ENCODE results near the gene RHCG.

Gene RHCG

DNA sequence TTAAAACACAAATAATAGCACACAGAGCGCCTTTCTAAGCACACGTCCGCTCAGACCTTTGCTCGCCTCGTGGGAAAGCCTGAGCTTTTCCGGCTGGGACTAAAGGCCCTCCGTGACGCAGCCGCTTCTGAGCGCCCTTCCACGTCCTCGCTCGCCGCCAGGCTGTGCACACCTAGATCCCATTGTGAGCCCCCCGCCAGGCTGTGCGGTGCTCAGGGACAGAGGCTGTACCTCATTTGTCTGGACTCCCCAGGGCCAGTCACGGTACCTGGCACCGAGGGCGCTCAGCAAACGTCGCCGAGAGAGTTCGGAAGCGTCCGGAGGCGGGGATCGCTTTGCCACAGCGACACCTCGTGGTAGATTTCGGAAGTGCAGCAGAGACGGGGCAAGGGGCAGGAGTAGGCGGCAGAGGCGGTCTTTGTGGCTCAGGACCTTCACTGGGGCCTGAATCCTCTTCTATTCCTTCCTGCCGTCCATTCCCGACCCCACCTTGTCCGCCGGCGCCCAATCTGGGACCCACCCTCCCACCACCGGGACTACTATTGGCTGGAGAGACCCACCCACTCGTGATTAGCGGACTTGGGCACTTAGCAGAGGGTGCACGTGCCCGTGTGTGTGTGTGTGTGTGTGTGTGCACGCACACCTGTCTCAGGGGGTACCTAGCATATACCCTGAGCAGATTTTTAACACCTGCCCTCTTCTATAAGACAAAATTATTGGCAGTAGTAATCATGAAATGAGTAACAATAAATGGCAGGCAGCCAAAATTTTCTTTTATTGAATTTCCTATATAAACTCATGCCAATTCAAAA lies 65.6 kb downstream of the RHCG start:
- peaks cover 15% of the 10 kb centered on the region for H3K27me3 ChIP-seq (replicated peaks)
- H3K36me3 ChIP-seq (replicated peaks): no peaks in the 10 kb centered on the region
- H3K4me3 ChIP-seq (ENCODE audit: low read depth, low read length): peak overlapping the region; percentile 53
- DNase-seq: peak; percentile 64
- TF ChIP-seq CTCF (IDR thresholded peaks at IDR 0.05; ENCODE audit: low read depth, low read length, missing control alignments): peak; percentile 98
- peak overlapping the region; percentile 19 for H3K27ac ChIP-seq
- in situ Hi-C loops (cut with HindIII; ENCODE audit: low pct_ligation_motif_present, low sequenced_read_pairs): no loop called here

GRCh38 chr15:89429986-89430385 lies 66.4 kb downstream of the RHCG start:
- peaks cover 10% of the 10 kb centered on the region for H3K27me3 ChIP-seq (replicated peaks)
- in situ Hi-C loops (cut with HindIII; ENCODE audit: low pct_ligation_motif_present, low sequenced_read_pairs): no loop called here
- H3K27ac ChIP-seq: no peak overlapping the region
- H3K36me3 ChIP-seq (replicated peaks): no peaks in the 10 kb centered on the region
- no peak overlapping the region for H3K4me3 ChIP-seq (ENCODE audit: low read depth, low read length)
- DNase-seq: no peak
- no peak for TF ChIP-seq CTCF (IDR thresholded peaks at IDR 0.05; ENCODE audit: low read depth, low read length, missing control alignments)

GRCh38 chr15:89429023-89429422 lies 67.4 kb downstream of the RHCG start:
- no peak overlapping the region for H3K4me3 ChIP-seq (ENCODE audit: low read depth, low read length)
- H3K27me3 ChIP-seq (replicated peaks): peaks cover 7% of the 10 kb centered on the region
- no peak for TF ChIP-seq CTCF (IDR thresholded peaks at IDR 0.05; ENCODE audit: low read depth, low read length, missing control alignments)
- in situ Hi-C loops (cut with HindIII; ENCODE audit: low pct_ligation_motif_present, low sequenced_read_pairs): no loop called here
- DNase-seq: no peak
- no peaks in the 10 kb centered on the region for H3K36me3 ChIP-seq (replicated peaks)
- H3K27ac ChIP-seq: no peak overlapping the region

DNA sequence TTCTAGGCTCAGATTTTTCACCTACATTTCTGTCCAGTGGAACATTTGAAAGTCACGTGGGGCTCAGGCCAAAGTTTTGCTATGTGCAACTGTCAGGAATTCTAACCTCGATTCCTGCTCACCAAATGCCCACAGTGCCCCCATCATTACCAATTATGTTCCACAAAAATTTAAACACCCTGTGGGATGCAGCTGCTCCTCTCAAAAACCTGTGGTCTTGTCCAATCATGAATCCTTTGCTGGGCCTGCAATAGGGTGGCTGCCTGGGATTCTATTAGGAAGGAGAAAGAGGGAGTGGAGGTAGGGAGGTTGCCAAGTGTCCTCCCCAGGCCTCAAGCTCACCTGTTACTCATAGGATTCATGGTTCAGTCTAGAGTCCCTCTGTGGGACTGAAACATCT lies 68.1 kb downstream of the RHCG start:
- DNase-seq: no peak
- Histone ChIP-seq H3K36me3 (replicated peaks) (no peaks in the 10 kb centered on the region), H3K27me3 (replicated peaks) (peaks cover 7% of the 10 kb centered on the region), H3K27ac (no peak overlapping the region), H3K4me3 (ENCODE audit: low read depth, low read length) (no peak overlapping the region)
- TF ChIP-seq CTCF (IDR thresholded peaks at IDR 0.05; ENCODE audit: low read depth, low read length, missing control alignments): no peak
- in situ Hi-C loops (cut with HindIII; ENCODE audit: low pct_ligation_motif_present, low sequenced_read_pairs): no loop called here

DNA sequence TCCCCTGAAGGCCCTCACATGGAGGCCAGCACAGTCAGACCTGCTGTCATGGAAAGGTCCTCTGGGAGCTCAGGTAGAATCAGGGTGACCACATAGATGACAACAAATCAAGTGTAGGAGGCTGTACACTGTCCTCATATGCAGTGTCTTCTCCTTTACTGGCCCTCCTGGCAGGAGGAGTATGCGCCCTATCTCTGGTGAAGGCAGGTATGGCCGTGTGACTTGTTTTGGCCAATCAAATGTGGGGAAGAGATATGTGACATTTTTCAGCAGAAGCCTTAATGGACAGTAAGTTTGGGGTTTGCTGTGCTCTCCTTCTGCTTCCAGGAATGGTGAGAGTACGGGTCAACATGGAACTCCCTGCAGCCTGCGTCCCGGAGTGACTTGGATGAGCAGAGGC lies 69.9 kb downstream of the RHCG start:
- peaks cover 4% of the 10 kb centered on the region for H3K27me3 ChIP-seq (replicated peaks)
- H3K27ac ChIP-seq: no peak overlapping the region
- no peaks in the 10 kb centered on the region for H3K36me3 ChIP-seq (replicated peaks)
- TF ChIP-seq CTCF (IDR thresholded peaks at IDR 0.05; ENCODE audit: low read depth, low read length, missing control alignments): no peak
- in situ Hi-C loops (cut with HindIII; ENCODE audit: low pct_ligation_motif_present, low sequenced_read_pairs): no loop called here
- DNase-seq: no peak
- no peak overlapping the region for H3K4me3 ChIP-seq (ENCODE audit: low read depth, low read length)

DNA sequence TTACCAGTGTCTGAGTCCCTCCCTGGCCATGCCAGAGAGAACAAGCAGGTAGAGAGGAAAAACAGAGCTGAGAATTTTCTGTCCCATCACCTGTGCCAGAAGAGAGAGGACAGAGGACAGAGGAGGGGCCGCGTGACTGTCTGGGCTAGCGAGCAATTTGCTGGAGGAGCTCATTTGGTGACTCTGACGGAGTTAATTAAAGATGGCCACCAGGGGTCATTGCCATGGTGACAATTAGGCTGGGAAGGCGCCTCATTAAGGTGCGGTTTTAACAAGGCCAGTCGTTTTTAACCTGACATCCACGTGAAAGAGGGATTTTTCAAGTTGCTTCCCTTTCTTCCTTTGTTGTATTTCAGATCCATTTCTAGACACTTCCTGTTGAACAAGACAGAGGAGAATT lies 72.4 kb downstream of the RHCG start:
- Histone ChIP-seq H3K27me3 (replicated peaks) (peaks cover 4% of the 10 kb centered on the region), H3K4me3 (ENCODE audit: low read depth, low read length) (no peak overlapping the region), H3K36me3 (replicated peaks) (no peaks in the 10 kb centered on the region), H3K27ac (no peak overlapping the region)
- TF ChIP-seq CTCF (IDR thresholded peaks at IDR 0.05; ENCODE audit: low read depth, low read length, missing control alignments): no peak
- no peak for DNase-seq
- in situ Hi-C loops (cut with HindIII; ENCODE audit: low pct_ligation_motif_present, low sequenced_read_pairs): no loop called here
